Thyroid gland (tissue), 4 donors: ENCODE data around the gene DNAJC17. TPM values are rescaled to one million over a fixed set of nuclear protein-coding genes. Genes with fewer than 3 reads are reported as not detected.
A peak's percentile ranks its signal among the peaks of the same experiment; 100 is the strongest.

Source experiments
- DNase-seq, 2 donors: peaks; one replicate each; pipeline ENCODE4 v3.0.0-alpha.2; 2019
- H3K27ac ChIP-seq, 3 donors: fragments of 200-600 bp; sonication (generic); 1 replicate in 2 of 3; 2 replicates in 1 of 3; pipeline ENCODE4 v1.5.1; 2016 to 2019; ENCODE audit warnings: mild to moderate bottlenecking in 1 of 3, moderate library complexity in 1 of 3
- H3K27me3 ChIP-seq: fragments of 200-600 bp; sonication (generic); one replicate; pipeline ENCODE4 v1.5.1; 2019
- H3K36me3 ChIP-seq, 2 donors: fragments of 200-600 bp; sonication (generic); one replicate each; pipeline ENCODE4 v1.5.1; 2016 to 2019
- H3K4me1 ChIP-seq, 2 donors: fragments of 200-600 bp; sonication (generic); one replicate each; pipeline ENCODE4 v1.5.1; 2017 to 2019
- H3K4me3 ChIP-seq, 3 donors: fragments of 200-600 bp; sonication (generic); replicated peaks in 1 of 3; 1 replicate in 2 of 3; 2 replicates in 1 of 3; pipeline ENCODE4 v1.5.1; 2016; ENCODE audit warnings: mild to moderate bottlenecking in 1 of 3
- H3K9me3 ChIP-seq: fragments of 200-600 bp; sonication (generic); one replicate; pipeline ENCODE4 v1.5.1; 2017
- CTCF ChIP-seq, 6 experiments: fragments of 200-600 bp in 3 of 6; fragments of 450-650 bp in 3 of 6; sonication (generic) in 3 of 6; IDR thresholded peaks; one replicate each; pipeline ENCODE4 v1.5.1; 2016 to 2019; ENCODE audit warnings: antibody characterized with exemption in 6 of 6, mild to moderate bottlenecking in 2 of 6, inconsistent platforms in 1 of 6, moderate library complexity in 1 of 6
- POLR2A ChIP-seq, 2 donors: fragments of 450-650 bp; IDR thresholded peaks; one replicate each; pipeline ENCODE4 v1.6.1; 2017; ENCODE audit warnings: antibody characterized with exemption in 2 of 2, mild to moderate bottlenecking in 2 of 2, moderate library complexity in 1 of 2
- WGBS, 2 donors: methylation state at CpG; one replicate each; pipeline ENCODE4 v1.1.5; 2017; 5-methylcytosine and 5-hydroxymethylcytosine counted together
- intact Hi-C: fragments of 100-400 bp; cut with DNase I; formaldehyde crosslinking; loops from one replicate; pipeline ENCODE4 v1.15.1; 2023
- total RNA-seq, 4 donors: library from RNA; depleted of rRNA; stranded (reverse); fragments of >200 nt; gene quantifications; one replicate each; pipeline ENCODE4 v1.2.3, GENCODE V29; 2016

DNAJC17 gene
- total RNA-seq, 4 donors from 2014 or later: 21.6 to 51.9 (median 45.8) TPM

DNA sequence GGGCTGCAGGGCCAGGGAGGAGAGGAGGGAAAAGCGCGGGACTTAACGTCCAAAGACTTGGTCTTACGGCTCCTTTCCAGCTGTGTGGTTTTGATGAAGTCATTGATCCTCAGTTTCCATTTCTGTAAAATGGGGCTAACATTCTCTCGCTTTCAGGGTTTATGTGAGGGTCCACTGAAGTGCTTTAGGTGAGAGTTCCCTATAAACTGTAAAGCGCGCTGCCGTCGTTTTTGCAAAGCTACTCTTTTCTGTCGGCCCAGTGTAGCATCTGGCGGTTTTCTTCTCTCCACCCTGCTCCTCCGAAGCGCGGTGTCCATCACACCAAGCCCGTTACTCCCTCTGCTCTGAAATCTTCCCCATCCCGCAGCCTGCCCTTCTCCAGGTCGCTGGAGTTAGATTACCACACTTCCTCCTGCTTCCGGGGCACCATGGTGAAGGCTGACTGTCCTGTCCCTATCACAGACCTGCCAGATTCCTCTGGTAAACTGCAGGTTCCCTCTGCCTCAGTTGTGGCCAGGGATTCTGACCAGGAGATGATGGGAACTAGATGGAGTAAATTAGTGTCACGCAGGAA, 702 bp upstream of the DNAJC17 start:
- H3K27me3 ChIP-seq: no peaks in the 10 kb centered on the region
- TF ChIP-seq CTCF (IDR thresholded peaks at IDR 0.05) (no peak), POLR2A (IDR thresholded peaks at IDR 0.05) (no peak)
- H3K4me1 ChIP-seq: peaks cover 10 to 19% of the 10 kb centered on the region in 2 donors
- no peak for DNase-seq
- H3K36me3 ChIP-seq: peaks cover 0 to 3% of the 10 kb centered on the region in 2 donors
- peak overlapping the region in 2 of 3 donors; percentile 91 to 94 for H3K27ac ChIP-seq
- H3K4me3 ChIP-seq: peak overlapping the region in 2 of 3 donors; percentile 76 to 84
- intact Hi-C loops: no loop called here
- 23 to 63% methylated on average over 19 of the region's 19 CpGs for WGBS, 2 donors
- H3K9me3 ChIP-seq: no peaks in the 10 kb centered on the region

DNA sequence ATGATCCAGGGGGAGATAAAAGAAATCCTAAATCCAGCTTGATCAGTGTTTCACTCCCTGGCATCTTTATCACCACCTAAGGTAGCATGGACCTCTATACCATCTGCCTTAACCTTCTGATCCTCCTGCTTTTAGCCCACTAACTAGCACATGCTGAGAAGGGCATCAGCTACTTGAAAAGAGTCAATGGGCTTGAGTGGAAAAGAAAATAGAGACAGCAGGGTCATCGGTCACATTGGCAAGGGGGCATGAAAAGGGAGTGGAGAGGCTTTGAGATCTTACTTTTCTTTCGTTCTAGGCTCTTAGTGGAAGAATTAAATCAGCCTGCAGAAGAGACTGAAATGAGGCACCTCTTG, 623 bp downstream of the DNAJC17 start:
- H3K27me3 ChIP-seq: no peaks in the 10 kb centered on the region
- DNase-seq: no peak
- no peaks in the 10 kb centered on the region for H3K9me3 ChIP-seq
- 0 to 3% methylated on average over 2 of the region's 2 CpGs for WGBS, 2 donors
- TF ChIP-seq CTCF (IDR thresholded peaks at IDR 0.05) (no peak), POLR2A (IDR thresholded peaks at IDR 0.05) (no peak)
- intact Hi-C loops: no loop called here
- peaks cover 10 to 19% of the 10 kb centered on the region in 2 donors for H3K4me1 ChIP-seq
- H3K27ac ChIP-seq: peak overlapping the region; percentile 84 to 94 (median 91)
- peaks cover 0 to 3% of the 10 kb centered on the region in 2 donors for H3K36me3 ChIP-seq
- H3K4me3 ChIP-seq: peak overlapping the region; percentile 76 to 99 (median 84)

DNA sequence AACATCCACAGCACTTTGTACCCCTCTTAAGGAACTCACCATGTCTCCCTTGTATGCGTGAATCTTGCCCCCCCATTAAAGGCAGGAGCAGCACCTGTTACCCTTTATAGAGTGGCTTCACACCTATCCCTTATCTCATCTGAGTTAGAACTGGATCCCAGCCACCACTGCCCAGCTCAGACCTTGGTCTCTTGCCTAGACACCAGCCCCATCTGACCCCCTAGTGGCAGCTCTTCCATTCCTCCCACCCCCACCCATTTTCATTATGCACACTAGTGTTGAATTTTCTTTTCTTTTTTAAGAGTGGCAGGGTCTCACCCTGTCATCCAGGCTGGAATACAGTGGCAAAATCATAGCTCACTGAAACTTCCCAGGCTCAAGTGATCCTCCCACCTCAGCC, 3.6 kb downstream of the DNAJC17 start:
- no peak for TF ChIP-seq POLR2A (IDR thresholded peaks at IDR 0.05)
- no peak for TF ChIP-seq CTCF (IDR thresholded peaks at IDR 0.05)
- Histone ChIP-seq H3K36me3 (no peaks in the 10 kb centered on the region), H3K4me1 (peaks cover 10 to 19% of the 10 kb centered on the region in 2 donors), H3K9me3 (no peaks in the 10 kb centered on the region), H3K27ac (no peak overlapping the region), H3K27me3 (no peaks in the 10 kb centered on the region), H3K4me3 (no peak overlapping the region)
- intact Hi-C loops: no loop called here
- DNase-seq: no peak
- 92 to 98% methylated on average over 1 of the region's 1 CpG for WGBS, 2 donors

GRCh38 chr15:40803076-40803475, 4.2 kb downstream of the DNAJC17 start:
- Histone ChIP-seq H3K27me3 (no peaks in the 10 kb centered on the region), H3K4me3 (no peak overlapping the region), H3K9me3 (no peaks in the 10 kb centered on the region), H3K36me3 (no peaks in the 10 kb centered on the region), H3K4me1 (peaks cover 10 to 15% of the 10 kb centered on the region in 2 donors), H3K27ac (no peak overlapping the region)
- TF ChIP-seq POLR2A (IDR thresholded peaks at IDR 0.05) (no peak), CTCF (IDR thresholded peaks at IDR 0.05) (no peak)
- intact Hi-C loops: no loop called here
- DNase-seq: no peak
- WGBS, 2 donors: 84 to 93% methylated on average over 2 of the region's 2 CpGs

GRCh38 chr15:40799523-40799922, 7.8 kb downstream of the DNAJC17 start:
- no peak for DNase-seq
- H3K27ac ChIP-seq: no peak overlapping the region
- 96 to 99% methylated on average over 3 of the region's 3 CpGs for WGBS, 2 donors
- no peak overlapping the region for H3K4me3 ChIP-seq
- H3K27me3 ChIP-seq: no peaks in the 10 kb centered on the region
- TF ChIP-seq CTCF (IDR thresholded peaks at IDR 0.05): no peak
- no peak for TF ChIP-seq POLR2A (IDR thresholded peaks at IDR 0.05)
- H3K36me3 ChIP-seq: no peaks in the 10 kb centered on the region
- peaks cover 0 to 3% of the 10 kb centered on the region in 2 donors for H3K4me1 ChIP-seq
- no peaks in the 10 kb centered on the region for H3K9me3 ChIP-seq
- intact Hi-C loops: no loop called here
